ENCODE data around the gene SELENOT. TPM values are rescaled to one million over a fixed set of nuclear protein-coding genes. Genes with fewer than 3 reads are reported as not detected.

Gene SELENOT
- polyA plus RNA-seq, 3 donors from 2014 or later, result 421 to 768 (median 558) TPM

DNA sequence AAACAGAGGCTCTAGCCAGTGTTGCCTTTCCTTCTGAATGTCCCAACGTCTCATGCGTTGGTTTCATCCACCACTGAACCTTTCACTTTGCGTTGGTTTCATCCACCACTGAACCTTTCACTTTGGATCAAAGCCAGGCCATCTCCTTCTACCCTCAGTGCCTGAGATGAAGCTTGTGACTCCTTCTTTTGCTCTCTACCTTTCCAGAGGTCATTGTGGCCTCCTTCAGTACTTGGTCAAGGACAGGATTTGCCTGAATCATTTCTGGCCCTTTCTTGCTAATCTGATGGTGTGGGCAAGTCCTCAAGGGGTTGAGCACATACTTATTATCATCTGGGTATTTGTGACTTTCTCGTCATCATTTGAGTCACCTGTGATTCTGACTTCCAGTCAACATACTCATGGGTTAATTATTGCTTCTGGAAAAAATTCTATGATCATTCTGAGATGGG is 50.0 kb downstream of the SELENOT start:
- no peak for DNase-seq
- H3K27me3 Mint-ChIP-seq (ENCODE audit: low read depth in 3 of 3), result peaks cover 0 to 3% (median 2%) of the 10 kb centered on the region in 3 donors
- H3K4me3 Mint-ChIP-seq, result no peak overlapping the region
- H3K4me1 Mint-ChIP-seq, result no peaks in the 10 kb centered on the region
- peaks cover 0 to 3% (median 3%) of the 10 kb centered on the region in 3 donors for H3K36me3 Mint-ChIP-seq
- no peaks in the 10 kb centered on the region for H3K9me3 Mint-ChIP-seq
- H3K27ac Mint-ChIP-seq, result no peak overlapping the region

DNA sequence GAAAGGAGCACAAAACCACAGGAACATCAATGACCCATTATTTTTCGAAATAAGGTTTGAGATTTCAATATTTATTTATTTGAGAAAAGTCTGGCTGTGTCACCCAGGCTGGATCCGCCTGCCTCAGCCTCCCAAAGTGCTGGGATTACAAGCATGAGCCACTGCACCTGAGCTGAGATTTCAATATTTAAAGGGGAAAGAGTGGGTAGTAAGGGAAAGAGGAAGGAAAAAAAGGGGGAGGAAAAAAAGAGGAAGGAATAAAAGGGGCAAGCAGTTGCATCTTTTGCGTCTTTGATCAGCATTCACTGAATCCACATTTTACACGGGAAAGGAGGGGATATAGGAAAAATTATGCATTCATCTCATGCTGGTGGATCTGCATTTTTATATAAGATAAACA is 53.2 kb downstream of the SELENOT start:
- Mint-ChIP-seq H3K9me3 (no peaks in the 10 kb centered on the region), H3K27ac (no peak overlapping the region)

DNA sequence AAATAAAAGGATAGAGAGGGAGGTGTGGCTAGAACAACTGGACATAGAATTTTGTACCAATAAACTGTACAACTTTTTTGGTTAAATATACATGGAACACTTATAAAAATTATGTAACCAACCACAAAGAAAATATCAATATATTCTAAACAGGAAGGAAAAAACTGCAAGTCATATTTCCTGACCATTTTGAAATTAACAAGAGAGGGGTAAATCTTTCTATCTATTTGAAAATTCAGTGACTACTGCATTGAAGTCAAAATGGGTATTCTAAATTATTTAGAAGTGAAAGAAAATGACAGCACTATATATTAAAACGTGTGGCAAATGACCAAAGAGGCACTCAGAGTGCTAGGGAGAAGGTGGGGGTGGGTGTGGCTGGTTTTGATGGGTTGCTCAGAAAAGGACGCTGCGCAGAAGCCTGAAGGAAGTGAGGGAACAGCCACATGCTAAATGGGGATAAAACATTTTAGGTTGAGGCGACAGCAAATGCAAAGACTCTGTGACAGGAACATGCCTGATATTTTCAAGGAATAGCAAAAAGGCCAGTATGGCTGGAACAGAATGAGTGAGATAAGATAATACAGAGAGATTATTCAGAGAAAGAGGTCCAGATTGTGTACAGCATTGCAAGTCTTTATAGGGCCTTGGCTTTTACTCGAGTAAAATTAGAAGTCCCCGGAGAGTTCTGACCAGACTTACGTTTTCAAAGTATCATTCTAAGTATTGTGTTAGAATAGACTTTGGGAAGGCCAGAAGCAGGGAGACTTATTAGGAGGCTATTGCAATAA is 59.5 kb downstream of the SELENOT start:
- peaks cover 0 to 3% (median 2%) of the 10 kb centered on the region in 3 donors for H3K27me3 Mint-ChIP-seq (ENCODE audit: low read depth in 3 of 3)
- no peaks in the 10 kb centered on the region for H3K9me3 Mint-ChIP-seq
- no peak for DNase-seq
- peaks cover 25 to 29% of the 10 kb centered on the region in 2 donors for H3K4me1 Mint-ChIP-seq
- no peaks in the 10 kb centered on the region for H3K36me3 Mint-ChIP-seq
- no peak overlapping the region for H3K4me3 Mint-ChIP-seq
- H3K27ac Mint-ChIP-seq, result peak overlapping the region in 4 of 6 donors; percentile 5 to 42 (median 27)

More for the DNA sequence above, 53.2 kb downstream of the SELENOT start:
- H3K4me1 Mint-ChIP-seq, result no peaks in the 10 kb centered on the region
- no peak overlapping the region for H3K4me3 Mint-ChIP-seq
- DNase-seq, result no peak
- peaks cover 0 to 3% (median 0%) of the 10 kb centered on the region in 3 donors for H3K27me3 Mint-ChIP-seq (ENCODE audit: low read depth in 3 of 3)
- H3K36me3 Mint-ChIP-seq, result peaks cover 0 to 3% (median 3%) of the 10 kb centered on the region in 3 donors

DNA sequence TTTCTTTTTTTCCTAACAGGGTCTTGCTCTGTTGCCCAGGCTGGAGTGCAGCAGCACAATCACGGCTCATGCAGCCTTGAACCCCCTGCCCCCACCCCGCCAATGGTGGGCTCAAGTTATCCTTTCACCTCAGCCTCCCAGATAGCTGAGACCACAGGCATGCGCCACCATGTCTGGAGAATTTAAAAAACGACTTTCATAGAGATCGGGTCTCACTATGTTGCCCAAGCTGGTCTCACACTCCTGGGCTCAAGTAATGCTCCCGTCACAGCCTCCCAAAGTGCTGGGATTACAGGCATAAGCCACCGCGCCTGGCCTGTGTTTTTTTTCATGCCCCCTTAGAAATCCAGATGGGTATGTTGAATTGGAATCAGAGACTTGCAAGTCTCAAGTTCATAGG is 60.3 kb downstream of the SELENOT start:
- Mint-ChIP-seq H3K9me3 (no peaks in the 10 kb centered on the region), H3K36me3 (no peaks in the 10 kb centered on the region), H3K4me3 (no peak overlapping the region), H3K27ac (no peak overlapping the region), H3K4me1 (peaks cover 25 to 29% of the 10 kb centered on the region in 2 donors), H3K27me3 (ENCODE audit: low read depth in 3 of 3) (peaks cover 0 to 3% (median 2%) of the 10 kb centered on the region in 3 donors)
- DNase-seq, result no peak

DNA sequence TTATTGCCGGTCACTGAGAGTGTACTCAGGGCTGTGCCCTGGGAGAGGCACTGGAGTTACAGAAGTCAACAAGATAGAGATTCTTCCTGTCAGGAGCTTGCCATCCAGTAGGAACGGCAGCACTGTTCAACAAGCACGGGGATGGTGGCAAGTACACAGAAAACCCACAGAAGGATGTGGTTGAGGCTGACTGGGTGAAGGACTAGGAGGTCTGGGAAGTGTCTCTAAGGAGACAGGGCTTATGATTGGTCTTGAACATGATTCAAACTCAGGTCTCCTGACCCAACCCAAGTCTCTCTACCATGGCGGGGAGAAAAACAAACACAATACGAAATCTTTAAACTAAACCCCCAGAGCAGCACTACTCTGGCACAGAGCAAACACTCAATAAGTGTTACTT is 63.0 kb downstream of the SELENOT start:
- H3K27me3 Mint-ChIP-seq (ENCODE audit: low read depth in 3 of 3), result peaks cover 2% of the 10 kb centered on the region in 3 donors
- peak overlapping the region; percentile 31 to 62 (median 48) for H3K27ac Mint-ChIP-seq
- no peaks in the 10 kb centered on the region for H3K36me3 Mint-ChIP-seq
- peak overlapping the region in 3 of 5 donors; percentile 30 to 74 (median 47) for H3K4me3 Mint-ChIP-seq
- H3K9me3 Mint-ChIP-seq, result no peaks in the 10 kb centered on the region
- H3K4me1 Mint-ChIP-seq, result peaks cover 25 to 29% of the 10 kb centered on the region in 2 donors
- peak in 2 of 3 donors; percentile 6 to 25 for DNase-seq

DNA sequence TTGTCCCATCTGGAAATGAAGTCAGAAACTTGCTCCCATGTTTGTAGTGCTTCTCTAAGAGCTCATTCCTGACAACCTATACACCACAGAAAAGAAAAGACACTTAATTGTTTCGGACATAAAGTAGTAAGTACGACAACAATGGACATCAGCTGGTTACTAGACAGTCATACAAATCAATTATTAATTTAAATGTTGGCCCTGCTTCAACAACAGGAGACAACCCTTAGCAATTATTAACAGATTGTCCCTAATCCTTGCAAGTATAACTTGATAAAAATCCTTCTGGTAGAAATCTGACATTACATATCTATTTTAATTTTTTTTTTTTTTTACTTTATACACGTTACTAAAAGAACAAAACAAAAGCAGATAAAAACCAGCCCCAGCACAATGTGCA is 70.8 kb downstream of the SELENOT start:
- peaks cover 0 to 3% (median 2%) of the 10 kb centered on the region in 3 donors for H3K27me3 Mint-ChIP-seq (ENCODE audit: low read depth in 3 of 3)
- H3K9me3 Mint-ChIP-seq, result peaks cover 0 to 13% (median 12%) of the 10 kb centered on the region in 6 donors
- H3K4me3 Mint-ChIP-seq, result no peak overlapping the region
- H3K27ac Mint-ChIP-seq, result no peak overlapping the region
- no peak for DNase-seq
- H3K36me3 Mint-ChIP-seq, result peaks cover 10 to 11% (median 10%) of the 10 kb centered on the region in 3 donors
- H3K4me1 Mint-ChIP-seq, result no peaks in the 10 kb centered on the region

DNA sequence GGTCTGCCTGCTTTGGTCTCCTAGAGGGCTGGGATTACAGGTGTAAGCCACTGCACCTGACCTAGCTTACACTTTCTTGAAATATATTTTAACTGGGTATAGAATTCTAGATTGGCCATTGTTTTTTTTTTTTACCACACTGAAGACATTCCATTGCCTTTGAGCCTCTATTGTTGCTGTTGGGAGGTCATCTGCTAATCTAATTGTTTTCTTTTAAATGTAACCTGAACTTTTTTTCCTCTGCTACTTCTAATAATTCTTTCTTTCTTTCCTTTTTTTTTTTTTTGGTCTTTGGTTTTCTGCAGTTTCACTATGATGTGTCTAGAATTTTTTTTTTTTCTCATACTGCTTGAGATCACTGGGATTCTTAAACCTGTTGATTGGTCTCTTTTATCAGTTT is 72.5 kb downstream of the SELENOT start:
- H3K36me3 Mint-ChIP-seq, result peaks cover 10 to 11% (median 10%) of the 10 kb centered on the region in 3 donors
- DNase-seq, result no peak
- no peak overlapping the region for H3K4me3 Mint-ChIP-seq
- peaks cover 0 to 13% (median 12%) of the 10 kb centered on the region in 6 donors for H3K9me3 Mint-ChIP-seq
- peaks cover under 1 to 1% of the 10 kb centered on the region in 2 donors for H3K4me1 Mint-ChIP-seq
- H3K27me3 Mint-ChIP-seq (ENCODE audit: low read depth in 3 of 3), result peaks cover 0 to 3% (median 0%) of the 10 kb centered on the region in 3 donors
- no peak overlapping the region for H3K27ac Mint-ChIP-seq

Other genes starting within 250 kb of the SELENOT start
- 10 to 100 TPM in 1 of 3 donors, 1 to 10 TPM in 2; 6.4 to 10.4 (median 9.0) TPM for gene TSC22D2, start 195.0 kb upstream of the SELENOT start, polyA plus RNA-seq
- gene SERP1, start 56.8 kb upstream of the SELENOT start, polyA plus RNA-seq, result 100 to 1,000 TPM; 142 to 187 (median 165) TPM
- 10 to 100 TPM; 31.3 to 39.4 (median 35.8) TPM for gene EIF2A, start 56.5 kb upstream of the SELENOT start, polyA plus RNA-seq
- gene ERICH6, start 100.6 kb downstream of the SELENOT start, polyA plus RNA-seq, result under 1 TPM in 1 of 3 donors, not detected in 2; 0.94 TPM
- gene SIAH2, start 159.8 kb downstream of the SELENOT start, polyA plus RNA-seq, result 10 to 100 TPM; 22.7 to 29.1 (median 25.5) TPM

All from immature natural killer cell (primary cell).